Measurements from ENCODE around the gene HLA-F.

HLA-F gene

DNA sequence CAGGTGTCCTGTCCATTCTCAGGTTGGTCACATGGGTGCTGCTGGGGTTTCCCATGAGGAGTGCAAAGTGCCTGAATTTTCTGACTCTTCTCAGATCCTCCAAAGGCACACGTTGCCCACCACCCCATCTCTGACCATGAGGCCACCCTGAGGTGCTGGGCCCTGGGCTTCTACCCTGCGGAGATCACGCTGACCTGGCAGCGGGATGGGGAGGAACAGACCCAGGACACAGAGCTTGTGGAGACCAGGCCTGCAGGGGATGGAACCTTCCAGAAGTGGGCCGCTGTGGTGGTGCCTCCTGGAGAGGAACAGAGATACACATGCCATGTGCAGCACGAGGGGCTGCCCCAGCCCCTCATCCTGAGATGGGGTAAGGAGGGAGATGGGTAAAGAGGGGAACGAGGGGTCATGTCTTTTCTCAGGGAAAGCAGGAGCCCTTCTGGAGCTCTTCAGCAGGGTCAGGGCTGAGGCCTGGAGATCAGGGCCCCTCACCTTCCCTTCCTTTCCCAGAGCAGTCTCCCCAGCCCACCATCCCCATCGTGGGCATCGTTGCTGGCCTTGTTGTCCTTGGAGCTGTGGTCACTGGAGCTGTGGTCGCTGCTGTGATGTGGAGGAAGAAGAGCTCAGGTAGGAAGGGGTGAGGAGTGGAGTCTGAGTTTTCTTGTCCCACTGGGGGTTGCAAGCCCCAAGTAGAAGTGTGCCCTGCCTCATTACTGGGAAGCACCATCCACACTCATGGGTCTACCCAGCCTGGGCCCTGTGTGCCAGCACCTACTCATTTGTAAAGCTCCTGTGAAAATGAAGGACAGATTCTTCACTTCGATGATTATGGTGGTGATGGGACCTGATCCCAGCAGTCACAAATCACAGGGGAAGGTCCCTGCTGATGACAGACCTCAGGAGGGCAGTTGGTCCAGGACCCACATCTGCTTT is 2.0 kb downstream of the HLA-F start:
- no peak for DNase-seq (ENCODE audit: low read depth)

DNA sequence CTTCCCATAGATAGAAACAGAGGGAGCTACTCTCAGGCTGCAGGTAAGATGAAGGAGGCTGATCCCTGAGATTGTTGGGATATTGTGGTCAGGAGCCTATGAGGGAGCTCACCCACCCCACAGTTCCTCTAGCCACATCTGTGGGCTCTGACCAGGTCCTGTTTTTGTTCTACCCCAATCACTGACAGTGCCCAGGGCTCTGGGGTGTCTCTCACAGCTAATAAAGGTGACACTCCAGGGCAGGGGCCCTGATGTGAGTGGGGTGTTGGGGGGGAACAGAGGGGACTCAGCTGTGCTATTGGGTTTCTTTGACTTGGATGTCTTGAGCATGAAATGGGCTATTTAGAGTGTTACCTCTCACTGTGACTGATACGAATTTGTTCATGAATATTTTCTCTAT is 2.8 kb downstream of the HLA-F start:
- DNase-seq (ENCODE audit: low read depth), result no peak

DNA sequence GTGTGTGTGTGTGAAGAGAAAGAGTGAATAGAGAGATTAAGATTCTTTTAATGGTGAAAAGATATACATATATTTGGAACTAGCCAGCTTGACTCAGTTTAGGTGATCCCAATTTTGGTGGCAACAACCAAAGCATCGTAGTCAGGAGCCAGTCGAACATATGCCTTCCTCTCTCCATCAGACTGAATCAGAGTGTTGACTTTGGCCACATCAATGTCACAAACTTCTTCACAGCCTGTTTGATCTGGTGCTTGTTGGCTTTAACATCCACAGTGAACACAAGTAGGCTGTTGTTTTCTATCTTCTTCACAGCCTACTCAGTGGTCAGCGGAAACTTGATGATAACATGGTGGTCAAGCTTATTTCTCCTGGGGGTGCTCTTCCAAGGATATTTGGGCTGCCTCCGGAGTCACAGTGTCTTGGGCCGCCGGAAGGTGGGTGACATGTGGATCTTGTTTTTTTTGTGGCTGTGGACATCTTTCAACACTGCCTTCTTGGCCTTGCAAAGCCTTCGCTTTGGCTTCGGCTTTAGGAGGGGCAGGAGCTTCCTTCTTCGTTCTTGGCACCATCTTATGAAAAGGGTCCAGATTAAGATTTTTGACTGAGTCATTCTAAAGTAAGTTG is 3.4 kb downstream of the HLA-F start:
- no peak for DNase-seq (ENCODE audit: low read depth)

DNA sequence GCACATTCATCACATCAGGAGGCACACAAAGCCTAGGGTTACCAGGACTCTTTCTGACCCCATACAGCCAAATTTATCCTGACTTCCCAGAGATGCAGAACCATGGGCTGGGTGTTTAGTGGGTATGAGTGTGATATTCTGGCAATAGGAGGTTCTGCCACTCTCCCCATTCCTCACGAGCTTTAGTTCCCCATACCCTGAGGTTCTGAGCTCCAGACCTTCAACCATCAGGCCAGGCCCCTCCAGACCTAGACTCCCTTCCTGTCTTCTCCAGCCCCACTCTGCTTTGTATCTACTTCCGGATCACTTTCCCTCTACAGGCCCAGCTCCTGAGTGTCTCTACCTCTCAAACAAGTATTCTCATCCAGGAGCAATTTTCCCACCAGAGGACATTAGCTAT is 4.4 kb downstream of the HLA-F start:
- DNase-seq (ENCODE audit: low read depth), result no peak

DNA sequence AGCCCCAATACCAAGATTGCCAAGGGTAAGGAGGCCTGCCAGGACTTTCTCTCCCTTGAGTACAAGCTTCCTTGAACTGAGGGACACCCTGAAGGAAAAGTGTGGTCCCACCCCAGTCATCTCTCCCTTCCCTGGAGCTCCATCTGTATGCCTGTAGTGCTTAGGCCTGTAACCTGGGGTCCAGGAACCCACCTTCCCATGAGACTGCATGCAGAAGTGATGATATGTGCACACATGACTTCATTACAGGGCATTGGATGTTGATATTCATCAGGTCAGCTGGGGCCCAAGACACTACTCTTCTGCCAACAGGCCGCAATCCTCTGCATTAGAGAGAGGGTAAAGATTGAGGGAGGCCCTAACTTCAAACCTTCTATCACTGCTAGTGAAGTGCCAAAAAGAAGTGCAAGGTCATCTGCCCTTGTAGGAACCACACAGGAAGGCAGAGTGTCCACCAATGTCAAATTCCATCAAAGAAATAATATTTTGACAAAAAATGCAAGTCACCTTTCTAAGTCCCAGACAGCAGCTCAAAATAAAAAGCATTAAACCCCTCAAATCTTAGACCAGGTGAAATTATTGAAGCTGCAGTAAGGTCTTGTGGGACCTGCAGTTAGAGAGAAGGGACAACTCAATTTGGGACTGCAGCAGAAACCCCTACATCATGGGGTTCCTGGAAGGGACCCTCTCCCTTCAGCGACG is 5.1 kb downstream of the HLA-F start:
- DNase-seq (ENCODE audit: low read depth), result no peak

DNA sequence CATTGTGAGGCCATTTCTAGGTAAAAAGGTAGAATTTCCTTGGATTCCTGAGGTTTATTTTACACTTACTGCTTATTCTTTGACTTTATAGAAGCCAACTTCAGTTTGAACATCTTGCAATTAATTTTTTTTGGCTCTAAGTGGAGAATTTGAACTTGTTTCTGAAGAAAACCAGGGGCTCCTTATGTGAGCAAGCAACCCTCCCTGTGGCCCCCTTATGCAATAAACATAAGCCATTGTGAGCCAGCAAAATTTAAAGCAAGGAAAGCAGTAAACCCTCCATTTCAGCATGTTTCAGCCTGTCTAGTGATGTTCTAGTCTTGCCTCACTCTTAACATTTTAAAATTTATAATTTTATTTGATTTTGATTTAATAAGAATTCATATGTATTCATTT is 5.6 kb downstream of the HLA-F start:
- DNase-seq (ENCODE audit: low read depth), result no peak

DNA sequence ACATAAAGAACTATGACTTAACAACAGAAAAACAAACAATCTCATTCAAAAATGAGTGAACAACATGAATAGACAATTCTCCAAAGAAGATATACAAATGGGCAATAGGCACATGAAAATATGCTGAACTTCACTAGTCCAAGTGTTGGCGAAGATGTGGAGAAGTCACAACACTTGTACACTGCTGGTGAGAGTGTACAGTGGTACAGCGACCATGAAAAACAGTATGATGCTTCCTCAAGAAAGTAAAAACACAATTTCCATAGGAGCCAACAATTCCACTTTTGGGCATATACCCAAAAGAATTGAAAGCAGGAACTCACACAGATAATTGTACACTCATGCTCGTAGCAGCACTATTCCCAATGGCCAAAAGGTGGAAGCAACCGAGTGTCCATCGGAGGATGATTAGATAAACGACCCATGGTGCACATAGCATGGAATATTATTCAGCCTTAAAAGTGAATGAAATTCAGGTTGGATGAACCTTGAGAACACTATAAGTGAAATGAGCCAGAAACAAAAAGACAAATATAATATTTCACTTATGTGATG is 6.6 kb downstream of the HLA-F start:
- no peak for DNase-seq (ENCODE audit: low read depth)

DNA sequence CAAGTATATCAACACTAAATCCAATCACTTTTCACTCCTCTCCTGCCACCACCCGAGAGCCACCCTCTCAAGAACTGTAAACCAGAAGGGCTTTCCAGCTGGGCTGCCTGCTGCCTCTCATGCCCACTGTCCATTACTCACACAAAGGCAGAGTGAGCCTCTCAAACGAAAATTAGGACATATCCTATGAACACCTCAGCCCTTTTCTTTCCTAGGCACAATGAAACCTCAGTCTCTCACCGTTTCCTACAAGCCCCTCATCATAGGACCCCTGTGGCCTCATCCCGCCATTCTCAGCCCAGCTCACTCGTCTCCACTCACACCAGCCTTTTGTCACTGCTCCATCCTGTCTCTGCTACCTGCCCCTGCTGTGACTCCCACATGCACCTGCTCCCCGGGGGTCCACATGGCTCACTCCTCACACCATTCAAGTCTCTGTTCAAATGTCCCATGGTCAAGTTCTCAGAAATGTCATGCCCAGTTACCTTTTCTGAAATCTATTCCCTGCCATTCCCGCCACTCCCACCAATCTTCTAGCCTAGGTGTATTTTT is 7.4 kb downstream of the HLA-F start:
- DNase-seq (ENCODE audit: low read depth), result no peak

DNA sequence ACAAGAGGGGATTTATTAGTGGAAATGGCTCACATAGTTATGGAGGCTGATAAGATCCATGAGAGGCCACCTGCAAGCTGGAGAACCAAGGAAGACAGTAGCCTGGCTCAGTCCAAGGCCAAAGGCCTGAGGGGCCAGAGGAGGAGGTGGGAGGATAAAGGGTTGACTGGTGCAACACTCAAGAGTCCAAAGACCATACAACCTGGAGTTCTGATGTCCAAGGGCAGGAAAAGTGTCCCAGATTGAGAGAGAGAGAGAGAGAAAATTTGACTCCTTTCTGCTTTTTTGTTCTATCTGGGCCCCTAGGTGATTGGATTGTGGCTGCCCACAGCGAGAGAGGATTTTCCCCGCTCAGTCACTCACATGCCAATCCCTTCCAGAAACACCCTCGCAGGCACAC is 8.0 kb downstream of the HLA-F start:
- no peak for DNase-seq (ENCODE audit: low read depth)

DNA sequence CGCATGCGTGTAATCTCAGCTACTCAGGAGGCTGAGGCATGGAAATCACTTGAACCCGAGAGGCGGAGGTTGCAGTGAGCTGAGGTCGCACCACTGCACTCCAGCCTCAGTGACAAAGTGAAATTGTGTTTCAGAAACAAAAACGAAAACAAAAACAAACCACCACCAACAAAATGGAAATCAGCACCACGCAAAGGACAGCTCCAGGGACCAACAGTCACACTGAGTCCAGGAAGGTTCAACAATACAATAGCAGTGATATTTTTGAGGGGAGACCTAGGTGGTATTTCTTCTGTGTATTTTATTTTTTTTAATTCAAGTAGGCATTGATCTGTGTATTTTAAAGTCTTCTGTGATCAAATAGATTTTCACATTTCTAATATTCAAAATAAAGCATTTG is 9.8 kb downstream of the HLA-F start:
- no peak for DNase-seq (ENCODE audit: low read depth)

DNA sequence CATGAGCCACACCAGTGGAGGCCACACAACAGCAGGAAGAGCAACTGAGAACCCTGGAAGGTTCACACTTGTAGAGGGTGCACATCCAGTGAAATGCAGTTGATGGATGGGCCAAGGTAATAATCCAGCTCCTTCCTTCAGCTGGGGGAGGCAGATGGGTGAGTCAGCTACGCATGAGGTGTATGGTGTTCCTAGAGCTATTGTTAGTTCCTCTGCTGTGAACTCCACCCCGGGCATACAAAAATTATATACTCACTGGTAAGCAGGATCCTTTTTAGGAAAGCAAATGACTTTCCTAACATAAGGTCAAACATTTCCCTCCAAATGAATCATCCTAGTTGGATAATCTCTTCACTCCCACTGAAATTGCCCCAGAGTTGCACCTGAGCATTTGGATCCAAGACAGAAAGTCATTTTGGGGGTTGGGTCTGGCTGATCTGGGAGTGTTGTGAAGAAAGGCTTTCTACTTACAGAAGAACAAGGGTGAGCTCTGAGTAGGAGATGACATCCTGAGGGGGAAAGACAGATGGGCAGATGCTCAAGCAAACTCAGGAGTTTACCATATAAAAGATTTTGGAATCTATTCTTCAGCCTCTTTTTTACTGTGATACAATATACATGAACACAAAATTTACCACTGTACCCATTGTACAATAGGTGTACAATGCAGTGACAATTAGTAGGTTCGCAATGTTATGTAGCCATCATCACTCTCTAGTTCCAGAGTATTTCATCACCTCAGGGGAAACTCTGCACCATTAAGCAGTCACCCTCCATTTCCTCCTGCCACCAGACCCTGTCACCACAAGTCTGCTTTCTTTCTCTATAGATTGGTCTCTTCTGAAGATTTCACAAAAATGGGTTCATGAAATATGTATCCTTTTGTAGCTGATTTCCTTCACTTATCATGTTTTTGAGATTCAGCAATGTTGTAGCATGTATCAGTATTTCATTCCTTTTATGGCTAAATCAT is 11.1 kb downstream of the HLA-F start:
- DNase-seq (ENCODE audit: low read depth), result no peak

DNA sequence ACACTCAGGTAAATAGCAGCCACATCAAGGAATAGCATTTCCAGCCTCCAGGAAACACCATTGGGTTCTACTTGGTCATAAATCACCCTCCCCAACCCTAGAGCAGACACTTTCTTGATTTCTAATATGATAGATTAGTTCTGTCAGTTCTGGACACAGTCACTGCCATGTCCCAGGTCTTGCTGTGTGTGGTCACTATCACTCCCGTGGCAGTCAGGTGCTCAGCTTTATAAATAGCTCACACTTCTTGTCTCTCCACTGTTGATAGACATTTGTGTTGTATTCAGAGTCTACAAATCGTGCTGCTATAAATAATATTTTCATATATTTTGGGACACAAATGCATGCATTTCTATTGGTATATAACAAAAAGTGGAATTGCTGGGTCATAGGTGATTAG is 13.3 kb downstream of the HLA-F start:
- no peak for DNase-seq (ENCODE audit: low read depth)

DNA sequence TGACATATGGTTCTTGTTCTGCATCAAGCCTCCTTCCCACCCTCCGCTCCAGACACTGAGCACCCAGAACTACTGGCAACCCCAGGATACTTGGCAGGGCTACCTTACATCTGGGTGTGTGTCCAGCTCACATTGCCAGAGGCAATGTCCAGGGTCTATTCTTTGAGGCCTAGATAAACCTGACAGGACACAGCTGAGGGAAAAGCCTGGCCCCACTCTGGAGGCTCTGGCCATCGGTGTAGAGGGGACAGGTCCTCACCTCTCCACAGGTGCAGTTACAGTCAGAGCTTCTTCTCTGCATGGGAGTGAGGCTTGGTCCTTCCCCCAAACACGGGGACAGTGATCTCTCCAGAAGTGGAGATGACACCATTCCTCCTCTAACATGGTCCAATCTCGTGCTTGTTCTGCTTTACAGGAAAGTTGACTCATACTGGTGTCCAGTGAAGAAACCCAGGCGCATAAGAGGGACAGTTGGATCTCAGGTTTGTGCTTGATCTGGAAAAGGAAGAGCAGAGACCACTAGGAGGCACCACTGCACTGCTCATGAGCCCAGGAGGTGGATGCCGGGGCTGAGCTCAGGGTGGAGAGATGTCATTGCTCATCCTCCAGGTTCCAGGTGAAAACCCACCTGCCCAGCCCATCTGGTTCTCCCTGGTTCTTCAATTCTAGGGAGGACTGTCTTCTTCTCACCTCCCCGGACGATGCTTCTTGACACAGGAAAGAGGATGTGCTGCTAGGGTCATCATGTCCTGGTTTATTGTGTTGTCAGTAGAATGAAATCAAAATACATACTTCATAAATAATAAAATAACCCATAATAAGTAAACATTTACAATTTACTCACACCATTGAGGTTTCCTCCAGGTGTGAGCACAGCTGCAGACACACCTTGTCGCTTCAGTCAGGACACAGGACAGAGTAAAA is 14.7 kb downstream of the HLA-F start:
- no peak for DNase-seq (ENCODE audit: low read depth)

DNA sequence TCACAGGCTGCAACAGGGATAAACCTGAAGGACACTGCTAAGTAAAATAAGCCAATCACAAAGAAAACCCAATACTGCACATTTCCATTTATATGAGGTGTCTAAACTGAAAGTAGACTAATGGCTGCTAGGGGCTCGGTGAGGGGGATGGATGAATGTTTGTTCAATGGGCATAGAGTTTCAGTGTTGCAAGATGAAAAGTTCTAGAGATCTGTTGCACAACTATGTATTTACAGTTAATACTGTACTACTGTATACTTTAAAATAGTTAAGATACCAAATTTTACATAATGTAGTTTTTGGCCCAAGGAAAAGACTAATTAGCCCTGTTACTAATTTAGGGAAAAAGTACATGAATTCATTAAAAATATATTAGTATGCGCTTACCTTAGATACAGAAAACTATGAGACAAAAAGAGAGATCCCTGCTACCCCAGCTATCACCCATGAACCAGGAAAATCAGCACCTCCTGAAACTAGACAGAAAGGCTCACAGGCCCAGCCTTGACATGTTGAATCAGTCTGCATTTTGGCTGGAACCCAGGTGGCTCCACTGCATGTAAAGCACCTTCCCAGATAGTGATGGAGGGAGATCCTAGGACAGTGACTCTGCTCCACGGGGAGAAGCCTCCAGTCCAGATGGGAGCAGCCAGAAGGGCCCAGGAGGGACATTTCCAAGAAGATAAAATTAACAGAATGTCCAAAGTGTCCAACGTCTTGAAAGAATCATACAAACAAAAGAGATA is 16.1 kb downstream of the HLA-F start:
- no peak for DNase-seq (ENCODE audit: low read depth)

DNA sequence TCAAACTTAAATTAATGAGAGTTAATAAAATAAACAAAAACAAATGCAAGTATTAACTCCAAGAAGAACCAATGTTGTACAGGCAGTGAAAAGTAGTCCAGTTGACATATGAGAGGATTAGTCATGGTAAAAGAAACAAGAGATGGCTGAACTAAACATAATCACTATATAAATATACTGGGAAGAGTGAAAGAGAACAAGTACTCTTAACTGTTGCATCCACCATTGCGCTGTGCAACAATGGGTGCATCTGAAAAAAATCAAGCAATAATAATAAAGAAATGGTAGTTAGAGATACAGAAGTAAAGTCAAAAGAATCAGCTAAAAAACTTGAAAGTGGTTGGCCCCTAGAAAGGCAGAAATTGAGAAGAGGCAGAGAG is 16.6 kb downstream of the HLA-F start:
- DNase-seq (ENCODE audit: low read depth), result no peak

DNA sequence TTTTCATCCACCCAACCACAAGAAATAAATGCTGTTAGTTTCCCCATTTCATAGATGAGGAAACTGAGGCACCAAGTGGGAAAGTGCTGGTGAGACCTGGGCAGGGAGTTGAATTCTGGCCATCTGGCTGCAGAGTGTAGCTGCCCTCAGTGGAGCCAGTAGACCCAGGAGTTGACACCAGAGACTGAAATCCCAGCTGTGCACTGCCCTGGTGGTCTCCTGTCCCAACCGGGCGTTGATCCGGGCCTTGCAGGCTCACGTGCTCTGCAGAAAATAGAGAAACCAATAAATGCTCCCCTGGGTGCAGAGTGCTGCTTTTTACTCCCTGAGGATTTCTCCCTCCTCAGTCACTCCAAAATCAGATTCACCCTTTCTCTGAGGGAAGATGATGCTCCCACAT is 18.4 kb downstream of the HLA-F start:
- DNase-seq (ENCODE audit: low read depth), result no peak

DNA sequence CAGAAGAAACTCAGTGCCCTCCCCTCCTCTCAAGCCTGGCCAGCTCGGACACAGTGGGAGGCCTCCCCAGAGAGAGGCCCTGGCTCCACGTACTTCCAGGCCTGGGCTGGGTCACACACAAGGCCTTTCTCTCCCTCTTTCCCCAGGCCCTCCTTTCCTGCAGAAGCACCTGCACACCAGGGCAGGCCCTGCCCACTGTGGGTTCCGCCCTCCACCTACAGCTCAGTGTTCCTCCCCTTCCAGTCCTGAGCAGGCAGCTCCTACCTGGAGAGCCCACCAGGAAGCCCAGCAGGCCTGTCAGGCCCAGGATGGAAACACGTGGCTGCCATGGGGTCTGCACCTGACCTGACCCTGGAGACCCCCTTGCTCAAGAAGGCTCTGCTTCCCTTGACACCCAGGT is 18.9 kb downstream of the HLA-F start:
- DNase-seq (ENCODE audit: low read depth), result no peak

DNA sequence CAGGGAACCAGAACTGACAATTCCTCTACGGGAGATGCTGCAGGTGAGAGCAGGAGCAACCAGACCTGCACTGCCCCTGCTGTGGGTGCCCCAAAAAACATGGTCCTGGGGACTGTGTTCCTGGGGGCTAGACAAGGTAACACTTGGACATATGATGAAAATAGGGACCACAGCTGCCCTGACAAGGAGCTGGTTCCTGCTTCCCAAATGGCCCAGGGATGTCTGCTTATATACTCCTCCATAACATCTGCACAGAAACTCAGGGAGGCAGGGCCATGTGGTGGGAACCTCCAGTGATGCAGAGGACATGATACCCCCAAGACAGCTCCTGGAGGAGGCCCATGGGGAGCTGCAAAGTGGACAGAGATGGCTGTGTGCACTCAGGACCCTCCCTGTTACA is 19.8 kb downstream of the HLA-F start:
- no peak for DNase-seq (ENCODE audit: low read depth)

DNA sequence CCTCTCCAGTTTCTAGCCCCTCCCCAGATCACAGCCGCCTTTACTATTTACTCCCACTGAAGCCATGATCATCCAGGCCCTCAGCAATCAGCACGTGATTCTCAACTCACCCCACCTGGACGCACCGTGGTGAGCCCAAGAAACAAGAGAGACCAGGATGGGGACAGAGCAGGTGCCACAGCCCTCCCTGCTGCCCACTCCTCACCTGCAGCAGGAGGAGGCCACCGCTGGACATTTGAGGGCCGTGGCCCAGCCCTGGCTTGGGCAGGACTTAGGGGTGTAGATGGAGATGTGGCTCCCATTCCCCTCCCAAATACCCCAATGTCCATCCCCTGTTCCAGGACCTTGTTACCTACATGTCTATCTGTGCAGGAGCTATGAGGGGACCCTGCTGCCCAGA is 20.3 kb downstream of the HLA-F start:
- no peak for DNase-seq (ENCODE audit: low read depth)

DNA sequence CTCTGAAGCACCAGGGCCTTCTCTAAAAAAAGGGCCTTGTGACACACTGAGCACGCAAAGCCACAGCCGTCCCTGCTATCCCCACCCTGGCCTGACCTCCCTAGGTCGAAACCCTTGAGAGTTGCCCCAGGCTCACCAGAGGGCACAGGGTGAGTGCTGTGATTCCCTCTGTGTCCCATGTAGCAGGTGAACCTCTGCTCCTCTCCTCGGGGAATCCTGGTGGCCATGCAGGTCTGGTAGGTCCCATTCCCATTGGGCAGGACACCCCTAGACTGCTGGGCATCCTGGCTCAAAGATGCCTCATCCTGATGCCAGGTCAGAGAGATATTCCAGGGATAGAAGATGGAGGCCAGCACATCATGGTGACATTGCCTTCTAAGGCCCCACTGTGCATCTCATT is 20.9 kb downstream of the HLA-F start:
- no peak for DNase-seq (ENCODE audit: low read depth)

All from stimulated activated CD8-positive, alpha-beta memory T cell treated with anti-CD3 and anti-CD28 coated beads, Interleukin-7, amount 100 ng/mL, for 24 hours (primary cell).